ENCODE data around the gene PRKN. TPM values are rescaled to one million over a fixed set of nuclear protein-coding genes. Genes with fewer than 3 reads are reported as not detected.

The PRKN gene
- total RNA-seq, 2 experiments from 2014 or later, result 0.63 TPM; not detected in 1

DNA sequence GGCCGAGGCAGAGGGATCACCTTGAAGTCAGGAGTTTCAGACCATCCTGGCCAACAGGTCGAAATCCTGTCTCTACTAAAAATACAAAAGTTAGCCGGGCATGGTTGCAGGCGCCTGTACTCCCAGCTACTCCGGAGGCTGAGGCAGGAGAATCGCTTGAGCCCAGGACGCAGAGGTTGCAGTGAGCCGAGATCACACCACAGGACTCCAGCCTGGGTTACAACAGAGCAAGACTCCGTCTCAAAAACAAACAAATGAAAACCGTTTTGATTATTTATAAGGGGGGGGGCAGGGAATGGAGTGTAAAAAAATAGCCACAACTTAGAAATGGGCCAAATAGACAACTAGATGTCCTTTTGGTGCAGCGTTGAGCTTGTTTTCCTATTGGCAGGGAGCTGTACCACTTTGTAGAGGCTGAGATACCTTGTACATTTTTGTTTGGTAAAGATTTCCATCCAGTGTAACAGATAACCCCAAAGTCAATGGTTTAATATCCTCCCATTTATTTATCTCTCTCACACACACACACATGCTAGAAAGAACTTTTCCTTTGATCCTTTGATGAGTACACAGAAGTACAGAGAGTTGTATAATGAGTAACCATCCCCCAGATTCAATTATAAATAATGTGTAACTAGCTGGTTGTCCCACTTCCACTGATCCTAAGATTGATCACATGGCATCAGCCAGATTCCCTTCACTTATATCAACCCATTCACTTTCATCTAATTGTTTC lies 477.5 kb downstream of the PRKN start:
- Mint-ChIP-seq H3K27me3 (ENCODE audit: low read depth) (no peaks in the 10 kb centered on the region), H3K27ac (no peak overlapping the region), H3K9me3 (ENCODE audit: insufficient read depth) (no peaks in the 10 kb centered on the region), H3K4me3 (no peak overlapping the region), H3K4me1 (ENCODE audit: low read depth) (no peaks in the 10 kb centered on the region), H3K36me3 (ENCODE audit: low read depth) (no peaks in the 10 kb centered on the region)
- CTCF ChIA-PET, result no interaction called here
- POLR2A ChIA-PET, result no interaction called here
- no peak for ATAC-seq
- DNase-seq, result no peak

DNA sequence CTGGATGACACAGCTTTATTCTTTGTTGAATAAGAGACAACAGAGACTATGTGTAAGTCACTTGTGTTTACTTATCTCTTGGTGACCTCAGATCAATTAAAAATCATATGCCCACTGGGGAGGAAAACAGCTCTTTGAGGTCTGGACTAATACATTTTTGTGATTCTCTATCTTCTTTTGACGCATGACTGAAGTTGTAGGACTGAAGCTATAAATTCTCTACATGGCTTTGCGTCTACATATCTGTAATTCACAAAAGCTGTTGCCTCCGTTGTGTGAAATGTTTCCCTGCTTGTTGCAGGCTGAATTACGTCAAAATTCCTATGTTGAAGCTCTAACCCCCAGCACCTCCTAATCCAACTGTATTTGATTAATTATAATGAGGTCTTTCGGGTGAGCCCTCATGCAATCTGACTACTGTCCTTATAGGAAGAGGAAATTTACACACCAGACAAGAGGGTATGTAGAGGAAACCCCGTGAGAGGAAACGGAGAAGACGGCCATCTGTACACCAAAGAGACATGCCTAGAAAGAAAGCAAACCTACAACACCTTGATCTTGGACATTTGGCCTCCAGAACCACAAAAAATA lies 481.6 kb downstream of the PRKN start:
- ChIA-PET CTCF (no interaction called here), POLR2A (no interaction called here)
- H3K4me1 Mint-ChIP-seq (ENCODE audit: low read depth), result no peaks in the 10 kb centered on the region
- H3K9me3 Mint-ChIP-seq (ENCODE audit: insufficient read depth), result no peaks in the 10 kb centered on the region
- H3K4me3 Mint-ChIP-seq, result no peak overlapping the region
- no peaks in the 10 kb centered on the region for H3K36me3 Mint-ChIP-seq (ENCODE audit: low read depth)
- no peak overlapping the region for H3K27ac Mint-ChIP-seq
- DNase-seq, result no peak
- no peaks in the 10 kb centered on the region for H3K27me3 Mint-ChIP-seq (ENCODE audit: low read depth)
- no peak for ATAC-seq

DNA sequence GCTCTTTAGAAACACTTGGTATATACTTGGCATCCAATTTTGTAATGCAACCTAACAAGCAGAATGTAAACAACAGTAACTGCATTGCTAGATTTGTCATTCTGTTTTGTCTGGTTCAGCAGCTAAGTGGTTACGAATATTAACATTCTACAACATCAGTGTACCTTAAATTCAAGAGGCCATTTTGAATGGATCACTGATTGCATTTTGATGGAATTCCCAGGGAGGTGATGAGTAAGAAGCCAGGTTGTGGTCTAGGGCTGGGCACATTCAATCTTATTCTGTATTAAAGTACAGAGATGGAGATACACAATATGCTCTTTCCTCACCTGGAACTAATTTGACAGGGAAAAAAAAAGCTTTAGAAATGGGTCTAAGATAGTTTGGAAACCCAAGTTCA lies 483.5 kb downstream of the PRKN start:
- no peaks in the 10 kb centered on the region for H3K4me1 Mint-ChIP-seq (ENCODE audit: low read depth)
- ChIA-PET POLR2A (no interaction called here), CTCF (no interaction called here)
- H3K36me3 Mint-ChIP-seq (ENCODE audit: low read depth), result no peaks in the 10 kb centered on the region
- no peaks in the 10 kb centered on the region for H3K9me3 Mint-ChIP-seq (ENCODE audit: insufficient read depth)
- no peak for DNase-seq
- no peak for ATAC-seq
- H3K27ac Mint-ChIP-seq, result no peak overlapping the region
- no peaks in the 10 kb centered on the region for H3K27me3 Mint-ChIP-seq (ENCODE audit: low read depth)
- H3K4me3 Mint-ChIP-seq, result no peak overlapping the region

DNA sequence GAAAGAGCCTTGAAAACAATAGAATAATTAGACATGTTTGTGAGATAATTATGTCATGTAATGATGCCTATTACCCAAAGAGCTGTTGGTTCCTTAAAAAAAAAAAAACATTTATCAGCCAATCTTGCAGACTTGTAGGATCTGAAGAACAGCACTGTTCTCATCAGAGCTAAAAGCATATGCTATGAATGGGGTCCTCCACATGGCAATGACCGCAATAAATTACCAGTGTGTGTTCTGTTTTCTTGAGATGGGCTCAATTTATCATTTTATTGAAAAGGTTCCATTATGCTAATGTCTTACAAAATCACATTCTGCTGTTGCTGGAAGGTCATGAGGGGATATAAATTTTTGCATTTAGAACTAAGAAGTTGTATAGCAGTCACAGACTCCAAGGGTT lies 484.7 kb downstream of the PRKN start:
- CTCF ChIA-PET, result no interaction called here
- no peaks in the 10 kb centered on the region for H3K27me3 Mint-ChIP-seq (ENCODE audit: low read depth)
- DNase-seq (no peak), ATAC-seq (no peak)
- H3K9me3 Mint-ChIP-seq (ENCODE audit: insufficient read depth), result no peaks in the 10 kb centered on the region
- H3K27ac Mint-ChIP-seq, result no peak overlapping the region
- H3K4me3 Mint-ChIP-seq, result no peak overlapping the region
- POLR2A ChIA-PET, result no interaction called here
- H3K36me3 Mint-ChIP-seq (ENCODE audit: low read depth), result no peaks in the 10 kb centered on the region
- no peaks in the 10 kb centered on the region for H3K4me1 Mint-ChIP-seq (ENCODE audit: low read depth)

DNA sequence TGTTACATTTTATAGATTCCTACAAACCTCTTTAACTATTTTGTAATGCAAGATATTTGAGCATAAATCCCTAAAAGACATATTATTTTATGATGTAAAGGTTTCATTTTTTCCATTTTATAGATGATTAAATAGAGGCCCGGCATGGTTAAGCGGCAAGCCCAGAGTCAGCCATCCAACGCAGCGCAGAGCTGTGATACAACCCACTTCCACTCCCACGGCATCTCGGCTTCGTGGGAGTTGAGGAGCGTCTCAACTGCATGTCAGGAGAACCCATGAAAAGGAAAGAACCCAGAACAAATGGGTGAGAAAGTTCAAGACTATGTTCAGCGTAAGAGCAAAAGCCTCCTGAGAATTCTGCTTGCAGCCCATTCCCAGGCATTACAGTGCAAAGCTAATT lies 488.2 kb downstream of the PRKN start:
- ATAC-seq (no peak), DNase-seq (no peak)
- Mint-ChIP-seq H3K27me3 (ENCODE audit: low read depth) (no peaks in the 10 kb centered on the region), H3K27ac (no peak overlapping the region), H3K9me3 (ENCODE audit: insufficient read depth) (no peaks in the 10 kb centered on the region), H3K4me1 (ENCODE audit: low read depth) (no peaks in the 10 kb centered on the region), H3K4me3 (no peak overlapping the region), H3K36me3 (ENCODE audit: low read depth) (no peaks in the 10 kb centered on the region)
- POLR2A ChIA-PET, result no interaction called here
- CTCF ChIA-PET, result no interaction called here

DNA sequence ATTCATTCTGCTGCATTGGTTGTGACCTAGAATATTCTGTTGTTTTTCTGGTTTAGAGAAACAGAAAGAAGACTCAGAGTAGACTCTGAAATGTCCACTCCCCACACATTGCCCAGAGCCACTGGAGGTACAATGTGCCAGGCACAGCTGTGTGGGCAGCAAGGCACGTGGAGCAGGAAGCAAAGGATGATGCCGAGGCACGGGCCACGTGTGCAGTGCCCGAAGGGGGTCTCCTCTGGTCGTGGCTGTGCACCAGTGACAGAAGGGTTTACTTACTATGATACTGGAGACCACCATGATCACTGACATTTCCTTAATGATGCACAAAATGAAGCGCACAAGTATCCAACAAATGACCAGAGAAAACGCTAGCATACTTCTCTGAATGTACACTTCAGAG lies 488.9 kb downstream of the PRKN start:
- no peak for DNase-seq
- H3K4me1 Mint-ChIP-seq (ENCODE audit: low read depth), result no peaks in the 10 kb centered on the region
- H3K27me3 Mint-ChIP-seq (ENCODE audit: low read depth), result no peaks in the 10 kb centered on the region
- ATAC-seq, result no peak
- ChIA-PET POLR2A (no interaction called here), CTCF (no interaction called here)
- H3K4me3 Mint-ChIP-seq, result no peak overlapping the region
- no peaks in the 10 kb centered on the region for H3K36me3 Mint-ChIP-seq (ENCODE audit: low read depth)
- no peaks in the 10 kb centered on the region for H3K9me3 Mint-ChIP-seq (ENCODE audit: insufficient read depth)
- H3K27ac Mint-ChIP-seq, result no peak overlapping the region

DNA sequence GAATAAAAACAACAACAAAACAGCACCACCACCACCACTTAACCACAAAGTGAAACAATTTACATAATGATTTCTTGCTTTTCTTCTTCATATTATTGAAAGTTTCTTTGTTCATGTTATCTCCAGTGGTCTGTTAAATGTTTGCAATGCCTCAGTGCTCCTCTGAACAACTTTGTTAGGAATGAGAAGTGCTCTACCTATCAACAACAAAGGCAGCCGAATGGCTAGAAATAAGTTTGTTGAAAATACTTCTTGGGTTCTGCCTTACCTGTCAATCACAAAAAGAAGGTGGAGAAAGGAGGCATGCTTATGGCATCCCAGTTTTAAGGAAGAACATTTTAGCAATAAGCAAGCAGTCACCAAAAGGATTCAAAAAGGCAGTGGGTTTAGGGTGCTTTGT lies 490.2 kb downstream of the PRKN start:
- Mint-ChIP-seq H3K4me3 (no peak overlapping the region), H3K36me3 (ENCODE audit: low read depth) (no peaks in the 10 kb centered on the region), H3K9me3 (ENCODE audit: insufficient read depth) (no peaks in the 10 kb centered on the region), H3K4me1 (ENCODE audit: low read depth) (no peaks in the 10 kb centered on the region), H3K27ac (no peak overlapping the region), H3K27me3 (ENCODE audit: low read depth) (no peaks in the 10 kb centered on the region)
- ChIA-PET CTCF (no interaction called here), POLR2A (no interaction called here)
- DNase-seq, result no peak
- no peak for ATAC-seq

DNA sequence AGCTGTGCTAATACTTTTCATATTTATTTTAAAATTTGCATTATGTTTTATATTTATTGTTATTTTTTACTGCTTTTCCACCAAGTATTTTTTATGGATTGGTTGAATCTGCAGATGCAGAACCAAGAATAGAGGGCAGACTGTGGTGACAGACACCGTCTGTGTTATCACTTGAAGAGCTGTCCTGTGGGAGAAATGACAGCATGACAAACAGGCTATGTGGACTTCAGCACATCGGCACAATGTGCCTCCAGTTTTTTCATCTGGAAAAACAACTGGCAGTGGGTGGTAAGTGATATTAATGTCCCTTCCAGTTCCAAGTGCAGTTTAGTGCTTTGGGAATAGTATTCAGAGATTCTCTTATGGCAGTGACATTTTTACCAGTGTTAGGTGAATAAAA lies 492.9 kb downstream of the PRKN start:
- ChIA-PET POLR2A (no interaction called here), CTCF (no interaction called here)
- Mint-ChIP-seq H3K27ac (no peak overlapping the region), H3K9me3 (ENCODE audit: insufficient read depth) (no peaks in the 10 kb centered on the region), H3K4me1 (ENCODE audit: low read depth) (no peaks in the 10 kb centered on the region), H3K36me3 (ENCODE audit: low read depth) (no peaks in the 10 kb centered on the region), H3K4me3 (no peak overlapping the region), H3K27me3 (ENCODE audit: low read depth) (no peaks in the 10 kb centered on the region)
- no peak for DNase-seq
- ATAC-seq, result no peak

DNA sequence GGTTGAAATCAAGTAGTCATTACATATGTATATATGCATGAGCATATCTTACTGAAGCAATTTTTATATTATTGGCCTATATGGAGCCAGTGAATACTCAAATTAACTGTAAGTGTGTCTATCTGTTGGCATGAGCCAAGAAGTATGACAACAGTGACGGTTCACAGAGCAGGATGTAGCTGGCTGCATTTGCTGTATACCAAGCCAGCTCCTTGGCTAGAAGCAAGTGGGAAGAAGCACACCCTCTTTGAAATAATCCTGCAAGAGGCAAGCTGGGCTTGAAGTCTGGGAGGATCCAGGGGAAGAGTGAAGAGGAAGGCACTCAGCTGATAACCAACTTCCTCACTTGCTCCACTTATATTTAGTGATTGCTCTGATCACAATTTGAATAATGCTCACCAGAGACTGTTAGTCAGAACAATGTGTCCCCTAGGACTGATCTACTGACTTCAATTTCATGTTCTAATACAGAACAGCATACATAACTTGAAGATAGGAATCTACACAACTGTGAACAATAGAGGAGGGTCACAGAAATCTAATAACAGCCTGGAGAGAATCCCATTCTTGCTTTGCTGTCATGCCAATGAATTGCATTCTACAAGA lies 497.3 kb downstream of the PRKN start:
- ATAC-seq, result no peak
- H3K36me3 Mint-ChIP-seq (ENCODE audit: low read depth), result no peaks in the 10 kb centered on the region
- no peak overlapping the region for H3K4me3 Mint-ChIP-seq

DNA sequence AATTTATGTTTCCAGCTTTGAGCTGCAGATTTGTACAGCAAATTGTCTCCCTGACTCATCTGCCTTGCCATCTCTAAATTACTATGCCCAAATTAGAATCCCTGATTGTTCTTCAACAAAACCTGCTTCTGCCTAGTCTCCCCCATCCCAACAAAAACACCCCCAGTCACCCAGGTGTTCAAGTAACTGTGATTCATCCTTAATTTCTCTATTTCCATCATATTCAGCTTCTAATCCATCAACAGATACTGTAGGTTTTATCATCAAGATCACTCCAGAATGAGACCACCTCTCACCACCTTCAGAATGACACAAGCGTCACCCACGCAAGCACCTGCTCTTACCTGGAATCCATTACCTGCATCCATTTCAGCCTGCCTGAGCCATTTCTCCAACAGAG lies 498.5 kb downstream of the PRKN start:
- ChIA-PET POLR2A (no interaction called here), CTCF (no interaction called here)
- Mint-ChIP-seq H3K27me3 (ENCODE audit: low read depth) (no peaks in the 10 kb centered on the region), H3K4me1 (ENCODE audit: low read depth) (no peaks in the 10 kb centered on the region), H3K27ac (no peak overlapping the region), H3K36me3 (ENCODE audit: low read depth) (no peaks in the 10 kb centered on the region), H3K4me3 (no peak overlapping the region), H3K9me3 (ENCODE audit: insufficient read depth) (peaks cover 3% of the 10 kb centered on the region)
- no peak for DNase-seq
- ATAC-seq, result no peak

More for the DNA sequence above, 497.3 kb downstream of the PRKN start:
- H3K9me3 Mint-ChIP-seq (ENCODE audit: insufficient read depth), result peaks cover 3% of the 10 kb centered on the region
- H3K27ac Mint-ChIP-seq, result no peak overlapping the region
- no peaks in the 10 kb centered on the region for H3K4me1 Mint-ChIP-seq (ENCODE audit: low read depth)
- no peak for DNase-seq
- H3K27me3 Mint-ChIP-seq (ENCODE audit: low read depth), result no peaks in the 10 kb centered on the region
- ChIA-PET POLR2A (no interaction called here), CTCF (no interaction called here)

DNA sequence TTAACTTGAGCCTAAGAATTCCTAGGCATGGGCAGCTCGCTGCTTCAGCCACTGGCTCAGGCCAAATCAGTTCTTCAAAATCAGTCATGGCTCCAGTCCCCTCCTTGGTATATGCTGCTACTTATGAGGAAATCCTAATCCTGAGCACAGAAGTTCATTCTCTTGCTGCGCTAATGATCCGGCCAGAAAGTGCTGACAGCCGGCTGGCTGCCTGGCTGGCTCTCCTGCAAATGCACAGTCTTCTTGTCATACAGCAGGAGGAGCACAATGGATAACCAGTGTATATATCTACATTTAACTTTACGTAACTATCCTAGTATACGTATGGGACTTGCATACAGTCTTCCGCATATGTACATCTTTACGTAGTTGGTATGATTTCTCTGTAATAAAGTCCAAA lies 500.8 kb downstream of the PRKN start:
- no peaks in the 10 kb centered on the region for H3K4me1 Mint-ChIP-seq (ENCODE audit: low read depth)
- H3K36me3 Mint-ChIP-seq (ENCODE audit: low read depth), result no peaks in the 10 kb centered on the region
- ChIA-PET CTCF (no interaction called here), POLR2A (no interaction called here)
- H3K27ac Mint-ChIP-seq, result no peak overlapping the region
- no peak overlapping the region for H3K4me3 Mint-ChIP-seq
- peaks cover 3% of the 10 kb centered on the region for H3K9me3 Mint-ChIP-seq (ENCODE audit: insufficient read depth)
- no peak for DNase-seq
- no peak for ATAC-seq
- H3K27me3 Mint-ChIP-seq (ENCODE audit: low read depth), result no peaks in the 10 kb centered on the region

DNA sequence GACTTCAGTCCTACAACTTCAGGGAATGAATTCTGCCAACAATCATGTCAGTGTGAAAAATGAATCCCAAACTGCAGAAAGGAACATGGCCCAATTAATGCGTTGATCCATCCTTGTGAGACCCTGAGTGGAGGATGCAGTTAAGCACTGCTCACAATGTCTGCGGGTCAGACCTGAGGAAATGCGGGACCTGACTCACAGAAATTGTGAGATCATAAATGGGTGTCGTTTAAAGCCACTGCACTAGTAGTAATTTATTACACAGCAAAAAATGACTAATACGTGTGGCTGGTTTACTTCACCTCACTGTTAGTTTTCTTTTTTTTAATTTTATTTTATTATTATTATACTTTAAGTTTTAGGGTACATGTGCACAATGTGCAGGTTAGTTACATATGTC lies 505.0 kb downstream of the PRKN start:
- DNase-seq (no peak), ATAC-seq (no peak)
- ChIA-PET CTCF (no interaction called here), POLR2A (no interaction called here)
- Mint-ChIP-seq H3K4me1 (ENCODE audit: low read depth) (no peaks in the 10 kb centered on the region), H3K9me3 (ENCODE audit: insufficient read depth) (peaks cover 3% of the 10 kb centered on the region), H3K27ac (no peak overlapping the region), H3K4me3 (no peak overlapping the region), H3K27me3 (ENCODE audit: low read depth) (no peaks in the 10 kb centered on the region), H3K36me3 (ENCODE audit: low read depth) (no peaks in the 10 kb centered on the region)

DNA sequence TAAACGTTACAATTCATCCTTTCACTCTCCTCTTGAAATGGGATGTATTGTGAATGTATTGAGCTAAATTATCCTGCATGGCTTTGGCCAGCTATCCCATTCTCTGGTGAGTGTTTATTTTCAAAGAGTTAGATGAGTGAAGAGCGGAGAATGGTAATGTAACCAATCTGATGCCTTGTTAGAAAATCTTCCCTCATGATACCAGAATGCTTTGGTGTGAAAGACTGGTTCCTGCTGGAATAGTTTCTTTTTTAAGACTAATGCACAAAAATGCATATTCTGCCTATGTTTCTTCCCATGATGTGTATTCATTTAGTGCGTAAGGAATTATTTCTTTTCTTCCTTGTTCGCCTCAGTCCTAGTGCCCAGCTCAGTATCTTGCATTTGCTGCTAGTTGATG lies 506.7 kb downstream of the PRKN start:
- no peaks in the 10 kb centered on the region for H3K4me1 Mint-ChIP-seq (ENCODE audit: low read depth)
- ChIA-PET CTCF (no interaction called here), POLR2A (no interaction called here)
- no peak overlapping the region for H3K4me3 Mint-ChIP-seq
- ATAC-seq (no peak), DNase-seq (no peak)
- no peak overlapping the region for H3K27ac Mint-ChIP-seq
- H3K9me3 Mint-ChIP-seq (ENCODE audit: insufficient read depth), result peaks cover 3% of the 10 kb centered on the region
- no peaks in the 10 kb centered on the region for H3K36me3 Mint-ChIP-seq (ENCODE audit: low read depth)
- H3K27me3 Mint-ChIP-seq (ENCODE audit: low read depth), result no peaks in the 10 kb centered on the region

Data from activated CD8-positive, alpha-beta T cell treated with anti-CD3 and anti-CD28 coated beads, Interleukin-2, amount 10 ng/mL, durations not matched to agents 7 days and 5 days (primary cell).